Fibroblast of mammary gland (primary cell): ENCODE measurements around the gene FBXO48.

Experiments used
- DNase-seq: peaks from one replicate; pipeline ENCODE4 v3.0.0-alpha.2; 2010; ENCODE audit warnings: low read depth
- H3K4me3 ChIP-seq: 2 replicates; pipeline ENCODE4 v1.5.1; 2011; ENCODE audit warnings: low read depth, mild to moderate bottlenecking, low read length, moderate library complexity; ENCODE audit not compliant: control insufficient read depth
- TF ChIP-seq, protein P1 (sequence below): conservative IDR thresholded peaks from 2 replicates; pipeline ENCODE4 v1.5.1; 2011; ENCODE audit warnings: low read depth, low read length, inconsistent platforms; ENCODE audit not compliant: control insufficient read depth, insufficient read depth

FBXO48 gene

DNA sequence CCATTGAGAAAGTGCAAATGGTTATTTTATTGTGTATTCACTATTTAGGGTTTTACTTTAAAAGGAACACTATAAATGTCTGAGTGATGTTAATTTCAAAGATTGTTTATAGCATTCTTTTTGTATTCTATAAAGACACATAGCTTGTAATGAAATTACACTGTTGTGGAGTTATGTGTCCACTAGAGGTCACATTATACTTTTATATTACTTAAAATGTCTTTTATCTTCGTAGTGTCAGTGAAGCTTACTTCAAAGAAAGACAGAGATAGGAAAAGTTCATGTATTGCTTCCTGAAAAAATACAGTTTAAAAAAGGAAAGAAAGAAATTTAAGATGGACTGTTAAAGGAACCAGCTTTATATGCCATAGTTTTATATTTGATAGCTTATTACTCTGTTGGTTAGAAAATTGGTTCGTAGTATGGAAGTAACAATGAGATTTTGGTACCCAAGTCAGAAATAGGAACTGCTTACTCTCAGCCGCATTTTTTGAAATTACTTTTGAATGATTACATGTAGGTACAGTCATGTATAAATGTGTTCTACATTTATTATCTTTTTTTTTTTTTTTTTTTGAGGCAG, 20.8 kb upstream of the FBXO48 start:
- TF ChIP-seq, protein P1, sequence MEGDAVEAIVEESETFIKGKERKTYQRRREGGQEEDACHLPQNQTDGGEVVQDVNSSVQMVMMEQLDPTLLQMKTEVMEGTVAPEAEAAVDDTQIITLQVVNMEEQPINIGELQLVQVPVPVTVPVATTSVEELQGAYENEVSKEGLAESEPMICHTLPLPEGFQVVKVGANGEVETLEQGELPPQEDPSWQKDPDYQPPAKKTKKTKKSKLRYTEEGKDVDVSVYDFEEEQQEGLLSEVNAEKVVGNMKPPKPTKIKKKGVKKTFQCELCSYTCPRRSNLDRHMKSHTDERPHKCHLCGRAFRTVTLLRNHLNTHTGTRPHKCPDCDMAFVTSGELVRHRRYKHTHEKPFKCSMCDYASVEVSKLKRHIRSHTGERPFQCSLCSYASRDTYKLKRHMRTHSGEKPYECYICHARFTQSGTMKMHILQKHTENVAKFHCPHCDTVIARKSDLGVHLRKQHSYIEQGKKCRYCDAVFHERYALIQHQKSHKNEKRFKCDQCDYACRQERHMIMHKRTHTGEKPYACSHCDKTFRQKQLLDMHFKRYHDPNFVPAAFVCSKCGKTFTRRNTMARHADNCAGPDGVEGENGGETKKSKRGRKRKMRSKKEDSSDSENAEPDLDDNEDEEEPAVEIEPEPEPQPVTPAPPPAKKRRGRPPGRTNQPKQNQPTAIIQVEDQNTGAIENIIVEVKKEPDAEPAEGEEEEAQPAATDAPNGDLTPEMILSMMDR: peak; percentile 46
- H3K4me3 ChIP-seq: no peak overlapping the region
- DNase-seq: peak; percentile 43

DNA sequence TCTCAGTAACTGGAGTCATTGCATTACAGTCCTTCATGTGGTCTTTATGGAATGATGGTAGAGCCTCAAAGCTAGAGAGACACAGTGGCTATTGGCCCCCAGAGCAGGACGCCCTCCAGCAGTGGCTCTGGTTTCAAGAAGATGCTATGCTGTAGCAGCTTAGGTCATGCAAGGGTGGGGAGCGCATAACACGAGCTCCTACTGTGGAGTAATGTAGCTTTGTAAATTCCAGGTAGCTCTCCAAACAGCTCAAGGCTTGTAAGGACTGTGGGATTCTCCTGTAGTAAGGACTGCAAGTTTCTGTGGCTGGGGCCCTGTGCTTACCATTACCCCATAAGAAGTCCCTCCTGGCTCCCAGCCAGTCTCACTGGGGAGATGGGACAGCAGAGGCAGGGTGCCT, 15.9 kb upstream of the FBXO48 start:
- TF ChIP-seq, protein P1: no peak
- no peak for DNase-seq
- no peak overlapping the region for H3K4me3 ChIP-seq

DNA sequence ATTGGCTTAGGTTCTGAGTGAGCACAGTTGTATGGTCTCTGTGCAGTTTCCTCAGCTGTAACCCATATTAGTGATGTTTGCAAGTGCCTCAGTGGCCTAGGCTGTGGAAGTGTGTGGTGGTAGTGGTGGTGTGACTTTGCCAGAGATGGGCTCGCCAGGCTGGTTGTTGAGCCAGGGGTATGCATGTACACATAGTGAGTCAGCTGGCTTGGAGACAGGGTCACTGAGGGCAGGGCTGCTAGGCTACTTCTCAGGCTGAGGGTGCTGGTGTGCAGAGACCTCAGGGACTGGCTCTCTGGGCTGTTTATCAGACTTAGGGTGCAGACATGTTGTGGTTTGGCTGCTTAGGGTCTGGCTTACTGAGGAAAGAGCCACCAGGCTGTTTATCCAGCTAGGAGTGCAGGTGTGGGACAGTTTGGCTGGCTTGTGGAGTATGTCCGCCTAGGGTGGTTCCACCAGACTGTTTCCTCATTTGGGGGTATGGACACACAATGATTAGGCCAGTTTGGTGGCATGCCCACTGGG, 15.3 kb upstream of the FBXO48 start:
- no peak overlapping the region for H3K4me3 ChIP-seq
- TF ChIP-seq, protein P1: no peak
- peak; percentile 31 for DNase-seq

DNA sequence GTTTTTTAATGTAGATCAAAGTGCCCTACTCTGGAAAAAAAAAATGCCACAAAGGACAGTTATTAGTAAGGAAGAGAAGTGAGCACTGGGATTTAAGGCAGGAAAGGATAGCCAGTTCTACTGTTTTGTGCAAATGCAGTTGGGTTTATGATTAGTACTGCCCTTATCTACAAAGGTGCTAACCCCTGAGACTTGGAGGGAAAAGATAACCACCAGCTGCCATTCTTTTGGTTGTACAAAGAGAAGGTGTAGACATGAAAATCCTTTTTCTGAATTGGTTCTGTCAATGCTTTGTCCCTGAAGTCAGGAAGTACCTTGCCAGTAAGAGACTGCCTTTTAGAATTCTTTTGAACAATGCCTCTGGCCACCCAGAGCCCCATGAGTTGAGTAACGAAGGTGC, 11.6 kb upstream of the FBXO48 start:
- no peak for DNase-seq
- TF ChIP-seq, protein P1: no peak
- no peak overlapping the region for H3K4me3 ChIP-seq

DNA sequence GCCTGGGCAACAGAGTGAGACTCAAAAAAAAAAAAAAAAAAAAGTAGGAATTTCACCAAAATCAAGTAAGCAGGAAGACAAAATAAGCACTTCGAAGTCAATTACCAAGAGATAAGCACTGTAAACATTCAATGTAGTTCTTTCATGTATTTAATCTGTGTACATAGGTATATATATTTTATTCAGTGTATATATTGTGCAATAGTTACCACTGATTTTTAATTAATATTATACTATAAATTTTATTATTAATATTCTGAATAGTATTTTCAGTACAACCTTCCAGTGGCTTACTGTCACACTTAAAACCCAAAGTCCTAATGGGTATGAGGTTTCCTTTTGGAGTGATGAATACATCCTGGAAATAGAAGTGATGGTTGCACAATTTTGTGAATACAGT, 9.4 kb upstream of the FBXO48 start:
- TF ChIP-seq, protein P1: no peak
- no peak for DNase-seq
- no peak overlapping the region for H3K4me3 ChIP-seq

DNA sequence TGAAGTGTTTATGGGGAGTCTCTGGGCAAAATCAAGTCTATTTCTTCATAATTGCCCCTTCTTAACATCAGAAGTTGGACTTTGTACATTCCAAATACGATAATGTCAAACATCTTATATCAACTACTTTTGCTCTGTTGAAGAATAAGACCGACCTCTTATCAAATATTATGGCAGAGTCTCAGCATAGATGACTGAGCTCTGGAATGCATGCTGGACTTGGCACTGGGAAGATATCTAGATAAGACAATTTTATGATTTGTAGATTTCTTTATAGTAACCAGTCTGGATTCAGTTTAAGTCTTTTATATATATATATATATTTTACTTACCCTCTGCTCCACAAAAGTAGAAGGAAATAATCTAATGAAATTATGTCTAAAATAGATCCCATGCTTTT, 8.5 kb upstream of the FBXO48 start:
- DNase-seq: no peak
- TF ChIP-seq, protein P1: no peak
- no peak overlapping the region for H3K4me3 ChIP-seq

DNA sequence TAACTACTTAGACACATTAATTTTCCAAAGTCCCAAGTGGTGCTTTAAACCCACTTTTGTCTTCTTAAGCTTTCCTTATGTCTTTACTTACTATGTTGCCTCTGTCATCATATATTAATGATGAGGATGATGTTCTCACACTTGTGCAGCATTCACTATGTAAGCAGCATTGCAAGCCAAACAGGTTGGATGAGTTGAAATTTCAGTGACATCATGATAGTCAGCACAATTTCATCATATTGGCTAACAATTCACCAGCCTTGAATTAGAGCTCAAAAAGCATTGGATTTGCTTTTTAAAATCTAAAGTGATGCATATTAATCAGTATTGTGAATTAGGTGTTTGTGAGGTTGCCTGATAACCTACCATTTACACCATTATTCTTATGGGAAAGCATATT, 8.0 kb upstream of the FBXO48 start:
- no peak overlapping the region for H3K4me3 ChIP-seq
- TF ChIP-seq, protein P1: no peak
- peak; percentile 6 for DNase-seq
